ENCODE results near the gene PCED1B.

GRCh38 chr12:47111854-47112253 lies 32.4 kb downstream of the PCED1B start:
- TF ChIP-seq CTCF (IDR thresholded peaks at IDR 0.05): no peak
- TF ChIP-seq POLR2A (IDR thresholded peaks at IDR 0.05): no peak
- TF ChIP-seq POLR2AphosphoS5 (IDR thresholded peaks at IDR 0.05): no peak
